ENCODE measurements around the gene CAMTA1. TPM values are rescaled to one million over a fixed set of nuclear protein-coding genes. Genes with fewer than 3 reads are reported as not detected.

The CAMTA1 gene
- total RNA-seq, 1 donor from 2014 or later: 77.6 TPM

DNA sequence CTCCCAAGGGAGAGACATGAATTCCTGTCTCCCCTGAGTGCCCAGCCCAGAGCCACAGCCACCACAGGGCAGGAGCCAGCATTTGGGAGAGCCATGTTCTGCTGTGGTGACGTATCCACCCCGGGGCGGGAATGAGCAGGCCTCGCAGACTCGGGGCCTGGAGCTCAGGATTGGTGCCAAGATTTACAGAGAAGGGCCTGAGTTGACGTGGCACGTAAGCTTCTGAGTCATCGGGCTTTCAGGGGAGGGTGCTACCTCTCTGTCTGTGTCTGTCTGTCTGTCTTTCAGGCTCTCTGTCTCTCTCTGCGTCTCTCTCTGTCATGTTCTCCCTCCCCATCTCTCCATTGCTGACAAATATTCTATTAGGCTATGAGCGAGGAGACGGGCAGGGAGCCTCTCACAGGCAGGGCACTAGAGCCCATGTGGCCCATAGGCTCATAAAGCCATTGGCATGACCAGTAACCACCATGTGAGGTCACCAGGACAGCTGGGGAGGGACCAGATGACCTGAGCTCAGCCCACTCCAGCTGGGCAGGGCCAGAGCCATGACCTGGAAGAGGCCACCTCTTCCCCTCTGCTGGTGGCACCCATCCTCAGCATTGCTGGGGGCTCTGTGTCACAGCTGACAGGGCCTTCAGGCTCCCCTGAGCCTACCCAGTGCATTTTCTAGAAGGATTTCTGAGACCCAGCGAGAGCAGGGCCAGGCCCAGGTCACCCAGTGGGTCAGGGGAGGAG is 685.8 kb downstream of the CAMTA1 start:
- Histone ChIP-seq H3K79me2 (ENCODE audit: insufficient read depth, low read length) (no peaks in the 10 kb centered on the region), H4K20me1 (ENCODE audit: insufficient read depth, low read length) (no peaks in the 10 kb centered on the region), H2AFZ (ENCODE audit: low read depth, low read length) (peak overlapping the region; percentile 73), H3K4me3 (ENCODE audit: insufficient read depth, low read depth, low read length) (peak overlapping the region; percentile 2), H3K27ac (ENCODE audit: low read depth, low read length) (peak overlapping the region; percentile 99), H3K36me3 (ENCODE audit: insufficient read depth, low read length) (no peaks in the 10 kb centered on the region), H3K9ac (ENCODE audit: low read length) (peak overlapping the region; percentile 83), H3K4me1 (ENCODE audit: insufficient read depth, low read length) (peaks cover 35% of the 10 kb centered on the region), H3K9me3 (ENCODE audit: insufficient read depth, low read depth, low read length) (no peaks in the 10 kb centered on the region), H3K27me3 (ENCODE audit: insufficient read depth, low read length) (no peaks in the 10 kb centered on the region), H3K4me2 (ENCODE audit: low read length) (peak overlapping the region; percentile 57)
- DNase-seq (ENCODE audit: low read depth) (peak; percentile 98), FAIRE-seq (peak; percentile 96)
- H3K9me3 Mint-ChIP-seq (ENCODE audit: unreplicated experiment): peaks cover 5% of the 10 kb centered on the region
- H3K27ac Mint-ChIP-seq (ENCODE audit: unreplicated experiment): peak overlapping the region; percentile 99
- H3K27me3 Mint-ChIP-seq (ENCODE audit: low read depth, unreplicated experiment): peaks cover 2% of the 10 kb centered on the region
- peaks cover 18% of the 10 kb centered on the region for H3K4me1 Mint-ChIP-seq (ENCODE audit: low read depth, unreplicated experiment)
- H3K36me3 Mint-ChIP-seq (ENCODE audit: low read depth, unreplicated experiment): no peaks in the 10 kb centered on the region
- H3K4me3 Mint-ChIP-seq (ENCODE audit: unreplicated experiment): no peak overlapping the region
- no peak for TF ChIP-seq EZH2 (IDR thresholded peaks at IDR 0.05; ENCODE audit: insufficient read depth, low read length)
- TF ChIP-seq, protein P1, sequence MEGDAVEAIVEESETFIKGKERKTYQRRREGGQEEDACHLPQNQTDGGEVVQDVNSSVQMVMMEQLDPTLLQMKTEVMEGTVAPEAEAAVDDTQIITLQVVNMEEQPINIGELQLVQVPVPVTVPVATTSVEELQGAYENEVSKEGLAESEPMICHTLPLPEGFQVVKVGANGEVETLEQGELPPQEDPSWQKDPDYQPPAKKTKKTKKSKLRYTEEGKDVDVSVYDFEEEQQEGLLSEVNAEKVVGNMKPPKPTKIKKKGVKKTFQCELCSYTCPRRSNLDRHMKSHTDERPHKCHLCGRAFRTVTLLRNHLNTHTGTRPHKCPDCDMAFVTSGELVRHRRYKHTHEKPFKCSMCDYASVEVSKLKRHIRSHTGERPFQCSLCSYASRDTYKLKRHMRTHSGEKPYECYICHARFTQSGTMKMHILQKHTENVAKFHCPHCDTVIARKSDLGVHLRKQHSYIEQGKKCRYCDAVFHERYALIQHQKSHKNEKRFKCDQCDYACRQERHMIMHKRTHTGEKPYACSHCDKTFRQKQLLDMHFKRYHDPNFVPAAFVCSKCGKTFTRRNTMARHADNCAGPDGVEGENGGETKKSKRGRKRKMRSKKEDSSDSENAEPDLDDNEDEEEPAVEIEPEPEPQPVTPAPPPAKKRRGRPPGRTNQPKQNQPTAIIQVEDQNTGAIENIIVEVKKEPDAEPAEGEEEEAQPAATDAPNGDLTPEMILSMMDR (IDR thresholded peaks at IDR 0.05; ENCODE audit: insufficient read depth, low read depth, low read length): no peak

DNA sequence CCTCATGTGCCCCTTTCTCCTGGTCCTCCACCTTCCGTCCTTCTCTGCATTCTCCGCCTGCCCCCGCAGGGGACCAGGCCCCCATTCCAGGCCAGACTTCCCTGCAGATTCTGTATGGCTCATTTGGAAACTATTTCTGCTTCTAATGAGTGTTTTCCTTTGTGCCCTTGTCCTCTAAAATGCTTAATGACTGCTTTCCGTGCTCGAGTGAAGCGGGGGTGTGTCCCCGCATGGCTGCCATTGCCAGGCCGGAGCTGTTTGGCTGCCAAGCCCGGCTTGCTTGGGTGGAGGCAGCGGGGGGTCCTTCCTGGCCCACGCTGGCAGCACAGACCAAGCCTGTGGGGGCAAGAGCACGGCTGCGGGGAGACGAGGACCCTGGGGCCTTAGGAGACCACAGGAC is 686.6 kb downstream of the CAMTA1 start:
- peaks cover 2% of the 10 kb centered on the region for H3K27me3 Mint-ChIP-seq (ENCODE audit: low read depth, unreplicated experiment)
- Histone ChIP-seq H3K79me2 (ENCODE audit: insufficient read depth, low read length) (no peaks in the 10 kb centered on the region), H3K4me1 (ENCODE audit: insufficient read depth, low read length) (peaks cover 35% of the 10 kb centered on the region), H4K20me1 (ENCODE audit: insufficient read depth, low read length) (no peaks in the 10 kb centered on the region), H3K27ac (ENCODE audit: low read depth, low read length) (peak overlapping the region; percentile 99), H3K36me3 (ENCODE audit: insufficient read depth, low read length) (no peaks in the 10 kb centered on the region), H3K4me2 (ENCODE audit: low read length) (peak overlapping the region; percentile 57), H3K9ac (ENCODE audit: low read length) (peak overlapping the region; percentile 83), H3K27me3 (ENCODE audit: insufficient read depth, low read length) (no peaks in the 10 kb centered on the region), H3K4me3 (ENCODE audit: insufficient read depth, low read depth, low read length) (peak overlapping the region; percentile 2), H3K9me3 (ENCODE audit: insufficient read depth, low read depth, low read length) (no peaks in the 10 kb centered on the region), H2AFZ (ENCODE audit: low read depth, low read length) (peak overlapping the region; percentile 73)
- no peaks in the 10 kb centered on the region for H3K36me3 Mint-ChIP-seq (ENCODE audit: low read depth, unreplicated experiment)
- TF ChIP-seq, protein P1 (IDR thresholded peaks at IDR 0.05; ENCODE audit: insufficient read depth, low read depth, low read length): no peak
- TF ChIP-seq EZH2 (IDR thresholded peaks at IDR 0.05; ENCODE audit: insufficient read depth, low read length): no peak
- H3K27ac Mint-ChIP-seq (ENCODE audit: unreplicated experiment): peak overlapping the region; percentile 77
- peaks cover 5% of the 10 kb centered on the region for H3K9me3 Mint-ChIP-seq (ENCODE audit: unreplicated experiment)
- DNase-seq (ENCODE audit: low read depth) (peak; percentile 91), FAIRE-seq (peak; percentile 65)
- no peak overlapping the region for H3K4me3 Mint-ChIP-seq (ENCODE audit: unreplicated experiment)
- peaks cover 18% of the 10 kb centered on the region for H3K4me1 Mint-ChIP-seq (ENCODE audit: low read depth, unreplicated experiment)

All from astrocyte (in vitro differentiated cells and primary cell).